NCI-H2029 (cell line): Measurements from ENCODE around the gene PUDP.
A peak's percentile ranks its signal among the peaks of the same experiment; 100 is the strongest.

Experiments
- DNase-seq: peaks from one replicate; lab custom pipeline; 2025; lab: John Stamatoyannopoulos, UW

The PUDP gene

GRCh38 chrX:7146703-7147412 is 1.1 kb downstream of the PUDP start:
- no peak for DNase-seq

DNA sequence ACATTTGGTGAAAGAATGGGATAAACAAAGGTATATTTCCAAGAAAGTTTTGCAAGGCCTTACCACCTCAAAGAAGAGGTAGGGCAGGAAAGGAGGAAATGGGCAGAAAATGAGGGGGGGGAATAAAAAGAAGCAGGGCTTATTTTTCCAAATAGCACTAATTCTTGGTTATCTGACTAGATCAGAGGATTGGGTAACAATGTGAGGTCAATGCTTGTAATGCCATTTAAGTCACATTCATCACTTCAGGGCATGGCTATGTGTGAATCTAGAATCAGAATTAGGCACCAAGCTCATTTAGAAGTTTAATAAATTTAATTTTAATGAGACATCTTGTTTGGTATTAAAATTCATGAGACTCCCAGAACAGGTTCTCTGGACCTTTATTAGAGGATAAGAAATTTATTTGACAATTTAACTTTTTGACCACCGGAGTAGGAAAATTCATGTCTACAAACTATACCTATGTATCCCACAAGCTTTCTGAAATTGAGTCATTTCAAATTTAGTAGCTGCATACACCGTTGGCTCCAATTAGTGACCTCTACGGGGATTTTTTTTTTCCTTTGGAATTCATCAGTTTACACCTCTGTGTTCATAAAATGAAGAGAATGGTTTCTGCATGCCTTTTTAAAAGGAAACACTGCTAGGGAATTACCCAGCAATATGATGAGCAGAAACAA is 1.8 kb downstream of the PUDP start:
- DNase-seq, result no peak

DNA sequence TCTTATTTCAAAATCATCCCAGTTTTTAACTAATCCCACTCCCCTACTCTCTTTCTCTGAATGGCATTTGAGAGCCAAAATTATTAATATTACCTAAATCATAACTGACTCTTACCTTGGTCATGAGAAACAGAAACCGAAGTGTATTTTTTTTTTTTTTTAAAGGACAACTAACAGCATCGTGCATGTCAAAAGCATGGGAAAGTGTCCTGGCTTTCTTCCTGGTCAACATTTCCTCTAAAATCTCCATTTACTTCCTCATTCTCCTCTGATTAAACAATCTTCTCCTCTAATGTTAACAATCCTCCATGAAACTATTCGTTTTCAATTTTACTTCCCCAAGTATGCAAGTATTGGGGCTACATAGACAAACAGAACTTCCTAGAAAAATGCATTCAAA is 2.5 kb downstream of the PUDP start:
- DNase-seq, result no peak

GRCh38 chrX:7143941-7144525 is 3.9 kb downstream of the PUDP start:
- no peak for DNase-seq

DNA sequence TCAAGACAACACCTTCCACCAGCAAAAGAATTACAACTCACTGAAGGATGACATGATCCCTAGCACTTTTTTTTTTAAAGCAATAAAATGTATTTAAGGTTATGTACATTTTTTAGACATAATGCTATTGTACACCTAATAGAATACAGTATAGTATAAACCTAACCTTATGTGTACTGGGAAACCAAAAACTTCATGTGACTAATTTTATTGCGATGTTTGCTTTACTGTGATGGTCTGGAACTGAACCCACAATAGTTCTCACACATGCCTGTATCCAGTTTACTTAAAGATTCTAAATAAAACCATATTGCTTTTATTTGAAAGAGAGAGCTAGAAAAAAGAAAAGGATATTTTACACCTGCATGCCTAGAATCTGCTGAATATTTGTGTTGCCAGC is 4.9 kb downstream of the PUDP start:
- DNase-seq, result no peak

GRCh38 chrX:7139202-7140081 is 8.5 kb downstream of the PUDP start:
- no peak for DNase-seq

DNA sequence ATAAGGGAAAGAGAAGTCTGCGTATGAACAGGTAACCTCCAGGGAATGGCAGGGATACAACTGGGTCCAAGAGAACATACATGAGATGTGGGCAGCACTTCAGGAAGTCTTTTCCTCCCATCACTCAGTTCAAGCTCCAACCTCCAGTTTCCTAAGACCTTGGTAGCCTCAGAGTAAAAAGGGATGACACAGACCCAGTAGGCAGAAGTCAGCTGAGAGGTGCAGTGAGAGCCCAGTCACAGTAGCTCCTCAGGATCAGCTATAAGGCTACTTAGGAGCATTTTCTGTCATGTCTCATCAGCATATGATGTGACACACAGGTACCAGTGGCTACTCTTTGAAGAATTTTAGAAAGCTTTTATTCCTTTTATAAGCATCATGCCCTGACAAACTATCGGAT is 13.0 kb downstream of the PUDP start:
- DNase-seq, result no peak

GRCh38 chrX:7133050-7133440 is 14.9 kb downstream of the PUDP start:
- no peak for DNase-seq

GRCh38 chrX:7132335-7133049 is 15.5 kb downstream of the PUDP start:
- peak; percentile 10 for DNase-seq

GRCh38 chrX:7131621-7132020 is 16.3 kb downstream of the PUDP start:
- no peak for DNase-seq

DNA sequence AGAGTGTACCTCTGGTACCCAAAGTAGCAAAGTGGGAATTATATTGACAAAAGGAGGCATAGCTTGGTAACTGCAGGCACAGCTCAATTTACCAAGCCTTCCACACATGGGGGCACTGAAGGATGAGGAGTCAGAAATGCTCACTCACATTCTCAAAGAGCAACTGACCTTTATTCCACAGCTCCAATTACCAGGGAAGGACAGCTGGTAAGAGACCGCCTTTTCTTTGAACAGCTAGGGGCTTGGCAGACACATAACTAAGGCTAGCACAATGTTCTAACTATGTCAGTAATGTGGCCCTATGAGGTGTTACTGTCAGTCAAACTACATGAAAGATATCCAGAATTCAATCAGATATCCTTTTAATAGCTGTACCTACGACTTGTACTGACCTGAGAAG is 20.9 kb downstream of the PUDP start:
- DNase-seq, result no peak

- no peak for DNase-seq
Measured at GRCh38 chrX:7120878-7121219, 27.1 kb downstream of the PUDP start.

DNA sequence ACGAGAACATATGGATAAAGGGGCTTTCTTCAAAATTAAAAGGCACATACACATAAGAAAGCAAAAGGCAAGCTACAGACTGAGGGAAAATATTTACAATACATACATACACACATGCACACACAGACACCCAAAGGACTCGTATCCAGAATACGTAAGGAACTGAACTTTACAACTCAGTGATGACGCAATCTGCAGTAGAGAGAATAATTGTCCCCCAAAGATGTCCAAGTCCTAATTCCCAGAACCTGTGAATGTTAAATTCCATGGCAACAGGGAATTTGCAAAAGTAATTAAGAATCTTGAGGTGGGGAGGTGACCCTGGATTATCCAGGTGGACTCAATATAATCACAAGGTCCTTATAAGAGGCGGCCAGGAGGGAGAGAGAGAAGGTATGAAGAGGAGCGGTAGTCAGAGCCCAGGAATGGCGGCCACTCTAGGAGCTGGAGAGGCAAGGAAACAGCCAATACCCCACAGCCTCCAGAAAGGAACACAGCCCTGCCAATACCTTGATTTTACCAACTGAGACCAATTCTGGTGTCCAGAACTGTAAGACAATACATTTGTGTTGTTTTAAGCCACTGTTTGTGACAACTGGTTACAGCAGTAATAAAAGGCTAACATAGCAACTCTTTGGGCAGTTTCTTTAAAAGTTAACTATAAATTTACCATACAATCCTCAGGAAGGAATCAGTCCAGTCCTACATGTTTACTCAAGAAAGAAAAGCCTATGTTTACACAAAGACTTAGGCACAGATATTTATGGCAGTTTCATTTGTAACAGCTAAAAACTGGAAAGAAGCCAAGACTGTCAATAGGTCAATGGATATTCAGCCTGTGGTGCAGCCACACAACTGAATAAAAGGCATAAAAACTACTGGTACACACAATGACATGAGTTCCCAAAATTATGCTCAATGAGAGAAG is 27.7 kb downstream of the PUDP start:
- DNase-seq, result peak; percentile 8

- no peak for DNase-seq
Measured at GRCh38 chrX:7117587-7117986, 30.4 kb downstream of the PUDP start.

- no peak for DNase-seq
Measured at GRCh38 chrX:7116081-7116480, 31.9 kb downstream of the PUDP start.

- no peak for DNase-seq
Measured at GRCh38 chrX:7115557-7115956, 32.4 kb downstream of the PUDP start.

DNA sequence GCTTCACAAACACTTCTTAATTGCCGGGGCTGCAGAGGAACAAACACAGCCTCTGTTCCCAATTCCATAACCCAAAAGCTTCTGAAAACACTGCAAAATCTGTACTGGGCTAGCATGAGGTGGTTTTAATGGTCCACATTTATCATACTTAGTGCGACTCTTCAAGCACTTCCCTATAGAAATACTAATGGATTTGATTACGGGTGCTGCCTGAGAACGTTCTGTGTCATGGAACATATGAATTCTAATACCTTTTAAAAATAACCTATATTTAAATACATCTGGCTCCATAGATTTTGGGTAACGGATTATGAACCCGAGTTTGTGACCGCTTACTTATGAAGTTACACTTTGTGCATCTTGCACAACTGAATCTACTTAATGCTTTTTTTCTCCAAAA is 35.9 kb downstream of the PUDP start:
- DNase-seq, result no peak

GRCh38 chrX:7111518-7111917 is 36.4 kb downstream of the PUDP start:
- no peak for DNase-seq

- DNase-seq, result no peak
Measured at GRCh38 chrX:7110821-7111276, 37.1 kb downstream of the PUDP start.

GRCh38 chrX:7109838-7110793 is 37.8 kb downstream of the PUDP start:
- DNase-seq, result no peak
